DOHH2 (cell line): Measurements from ENCODE around the gene CD2.

Source experiments
- CTCF ChIP-seq: fragments of 200-600 bp; sonication (generic); IDR thresholded peaks from one replicate; pipeline ENCODE4 v1.5.1; 2014; ENCODE audit warnings: antibody characterized with exemption, mild to moderate bottlenecking, low read depth, low read length; ENCODE audit not compliant: poor library complexity, severe bottlenecking
- EZH2phosphoT487 ChIP-seq: fragments of 200-600 bp; sonication (generic); IDR thresholded peaks from 2 replicates; pipeline ENCODE4 v1.6.1; 2017; ENCODE audit warnings: borderline replicate concordance, mild to moderate bottlenecking, antibody characterized with exemption, low read length, moderate library complexity, mixed read lengths

- TF ChIP-seq CTCF: no peak
- no peak for TF ChIP-seq EZH2phosphoT487
Observed at GRCh38 chr1:116721451-116722007, 32.7 kb upstream of the CD2 start.
